ENCODE data around the gene NBPF12.
"Not testable (repeated sequence)": the region's sequence is repeated elsewhere in the genome, so short reads cannot be mapped to it uniquely, and the experiment has no call there.

- TF ChIP-seq CTCF (IDR thresholded peaks at IDR 0.05; ENCODE audit: poor library complexity); EZH2phosphoT487 (IDR thresholded peaks at IDR 0.05; ENCODE audit: low read depth, severe bottlenecking, unreplicated experiment): not testable (repeated sequence)
These were observed 5.3 kb downstream of the NBPF12 start for GRCh38 chr1:146943342-146943886.
